A549 (cell line): ENCODE results near the gene PIK3IP1. TPM values are rescaled to one million over a fixed set of nuclear protein-coding genes. Genes with fewer than 3 reads are reported as not detected.

Experiments used
- ATAC-seq, 2 experiments: fragments of 200-7000 bp in 1 of 2; fragments of >200 bp in 1 of 2; cut with Nextera tagmentation in 1 of 2; cut with Tn5 transposase in 1 of 2; 3 replicates each; pipeline versions ENCODE4 v1.8.0 to v1.9.1; 2018 to 2020; ENCODE audit warnings: mild to moderate bottlenecking in 1 of 2, moderate library complexity in 1 of 2
- CTCF ChIA-PET: fragments of 300-600 bp; sonication (Branson Sonifier 250); formaldehyde crosslinking; extraction: SDS; loops from one replicate; lab custom pipeline; 2021; ENCODE audit warnings: antibody characterized with exemption, inconsistent platforms; lab: Yijun Ruan, JAX
- POLR2A ChIA-PET: fragments of 350-600 bp; formaldehyde crosslinking; extraction: SDS; loops from one replicate; lab custom pipeline; 2021; ENCODE audit warnings: antibody characterized with exemption, inconsistent platforms; lab: Yijun Ruan, JAX
- DNase-seq, 2 experiments: peaks; one replicate each; pipeline versions ENCODE4 v3.0.0 to v3.0.0-alpha.2; 2011 to 2016; ENCODE audit warnings: low read depth in 1 of 2, low spot score in 1 of 2
- FAIRE-seq: peaks from 2 replicates; lab custom pipeline; 2011; peaks lifted over from hg19 to GRCh38; lab: Jason Lieb, UNC
- H3K27ac ChIP-seq, 2 experiments: fragments of >200 bp; sonication (Bioruptor Twin); formaldehyde crosslinking; 3 replicates each; pipeline ENCODE4 v1.5.1; 2016 to 2017
- H3K4me1 ChIP-seq: fragments of >200 bp; sonication (Bioruptor Twin); formaldehyde crosslinking; 3 replicates; pipeline ENCODE4 v1.6.1; 2016
- H3K4me2 ChIP-seq: fragments of >200 bp; sonication (Bioruptor Twin); formaldehyde crosslinking; 3 replicates; pipeline ENCODE4 v1.6.1; 2016
- H3K4me3 ChIP-seq: fragments of >200 bp; sonication (Bioruptor Twin); formaldehyde crosslinking; 3 replicates; pipeline ENCODE4 v1.5.1; 2016
- H3K9me3 ChIP-seq: fragments of >200 bp; sonication (Bioruptor Twin); formaldehyde crosslinking; 3 replicates; pipeline ENCODE4 v1.6.1; 2016
- BHLHE40 ChIP-seq: IDR thresholded peaks from 2 replicates; pipeline ENCODE4 v1.6.1; 2012; ENCODE audit warnings: low read depth, low read length, inconsistent platforms
- CBX2 ChIP-seq: fragments of 200-600 bp; sonication (generic); IDR thresholded peaks from 2 replicates; pipeline ENCODE4 v1.6.1; 2016; ENCODE audit warnings: low read depth, mild to moderate bottlenecking, borderline replicate concordance
- CBX8 ChIP-seq: fragments of 200-600 bp; sonication (generic); IDR thresholded peaks from 2 replicates; pipeline ENCODE4 v1.6.1; 2016
- CHD4 ChIP-seq: fragments of 200-600 bp; sonication (generic); IDR thresholded peaks from 2 replicates; pipeline ENCODE4 v1.6.1; 2016; ENCODE audit warnings: antibody characterized with exemption, mild to moderate bottlenecking, borderline replicate concordance
- E2F6 ChIP-seq: IDR thresholded peaks from 2 replicates; pipeline ENCODE4 v1.6.1; 2012; ENCODE audit warnings: low read depth, borderline replicate concordance
- EHF ChIP-seq: fragments of 250-450 bp; sonication (Bioruptor Pico); IDR thresholded peaks from 2 replicates; pipeline ENCODE4 v1.5.0; 2020; ENCODE audit warnings: mild to moderate bottlenecking
- ELK1 ChIP-seq: fragments of 150-350 bp; IDR thresholded peaks from 2 replicates; pipeline ENCODE4 v1.6.1; 2014; ENCODE audit warnings: low read depth, mild to moderate bottlenecking, low read length
- FOSB ChIP-seq: fragments of 250-450 bp; sonication (Bioruptor Pico); IDR thresholded peaks from 2 replicates; pipeline ENCODE4 v1.5.0; 2020; ENCODE audit warnings: mild to moderate bottlenecking, moderate library complexity
- FOSL2 ChIP-seq, 2 experiments: fragments of 450-650 bp in 1 of 2; fragments of >200 bp in 1 of 2; sonication (Bioruptor Twin) in 1 of 2; formaldehyde crosslinking; IDR thresholded peaks; 2 replicates each; pipeline versions ENCODE4 v1.5.0 to v1.6.1; 2016 to 2020; ENCODE audit warnings: mild to moderate bottlenecking in 1 of 2, moderate library complexity in 1 of 2
- FOXS1 ChIP-seq: fragments of 250-450 bp; sonication (Bioruptor Pico); IDR thresholded peaks from 2 replicates; pipeline ENCODE4 v1.5.0; 2020; ENCODE audit warnings: mild to moderate bottlenecking, moderate library complexity
- HDAC2 ChIP-seq: fragments of 200-600 bp; sonication (generic); IDR thresholded peaks from 2 replicates; pipeline ENCODE4 v1.6.1; 2016
- HEYL ChIP-seq: fragments of 250-450 bp; sonication (Bioruptor Pico); IDR thresholded peaks from 2 replicates; pipeline ENCODE4 v1.8.0; 2021; ENCODE audit warnings: mild to moderate bottlenecking, moderate library complexity
- HOXA7 ChIP-seq: fragments of 250-450 bp; sonication (Bioruptor Pico); IDR thresholded peaks from 2 replicates; pipeline ENCODE4 v1.5.0; 2020; ENCODE audit warnings: mild to moderate bottlenecking, moderate library complexity
- JUN ChIP-seq, 2 experiments: fragments of >200 bp; sonication (Bioruptor Twin); formaldehyde crosslinking; IDR thresholded peaks; 2 replicates in 1 of 2; 3 replicates in 1 of 2; pipeline ENCODE4 v1.6.1; 2016 to 2017
- KDM1A ChIP-seq: fragments of 200-600 bp; sonication (generic); IDR thresholded peaks from 2 replicates; pipeline ENCODE4 v1.6.1; 2016; ENCODE audit warnings: low read depth, mild to moderate bottlenecking
- MAFK ChIP-seq: fragments of 450-650 bp; IDR thresholded peaks from 2 replicates; pipeline ENCODE4 v1.6.1; 2014; ENCODE audit not compliant: partially characterized antibody
- MAX ChIP-seq: IDR thresholded peaks from 2 replicates; pipeline ENCODE4 v1.6.1; 2012
- MAZ ChIP-seq: fragments of 150-350 bp; IDR thresholded peaks from 2 replicates; pipeline ENCODE4 v1.6.1; 2014; ENCODE audit warnings: antibody characterized with exemption, low read depth, low read length, borderline replicate concordance
- MYC ChIP-seq: IDR thresholded peaks from 2 replicates; pipeline ENCODE4 v1.6.1; 2012; ENCODE audit warnings: mild to moderate bottlenecking, inconsistent platforms, low read length, improper control_type of control experiment, borderline replicate concordance
- NFE2L2 ChIP-seq: fragments of 150-350 bp; conservative IDR thresholded peaks from 2 replicates; pipeline ENCODE4 v1.6.1; 2014; ENCODE audit warnings: low read length
- NPAS2 ChIP-seq: fragments of 250-450 bp; sonication (Bioruptor Pico); IDR thresholded peaks from 2 replicates; pipeline ENCODE4 v1.8.0; 2022; ENCODE audit warnings: mild to moderate bottlenecking, moderate library complexity, borderline replicate concordance
- NR3C1 ChIP-seq: fragments of >200 bp; sonication (Bioruptor Twin); formaldehyde crosslinking; IDR thresholded peaks from 3 replicates; pipeline ENCODE4 v1.6.1; 2017
- POLR2A ChIP-seq: IDR thresholded peaks from 2 replicates; pipeline ENCODE4 v1.6.1; 2012; ENCODE audit warnings: mild to moderate bottlenecking, low read length
- POLR2AphosphoS2 ChIP-seq: conservative IDR thresholded peaks from 2 replicates; pipeline ENCODE4 v1.6.1; 2012; ENCODE audit warnings: low read length, improper control_type of control experiment, inconsistent platforms
- RCOR1 ChIP-seq: fragments of 150-350 bp; IDR thresholded peaks from 2 replicates; pipeline ENCODE4 v1.6.1; 2014; ENCODE audit warnings: antibody characterized with exemption, low read length, low read depth
- REST ChIP-seq: fragments of 200-600 bp; sonication (generic); IDR thresholded peaks from 2 replicates; pipeline ENCODE4 v1.6.1; 2016; ENCODE audit warnings: antibody characterized with exemption, mild to moderate bottlenecking, moderate library complexity
- RNF2 ChIP-seq: fragments of 200-600 bp; sonication (generic); IDR thresholded peaks from 2 replicates; pipeline ENCODE4 v1.6.1; 2016; ENCODE audit warnings: low read depth, mild to moderate bottlenecking, antibody characterized with exemption, moderate library complexity, borderline replicate concordance
- SMC3 ChIP-seq: fragments of >200 bp; sonication (Bioruptor Twin); formaldehyde crosslinking; IDR thresholded peaks from 3 replicates; pipeline ENCODE4 v1.6.1; 2018; ENCODE audit warnings: inconsistent platforms
- TFCP2L1 ChIP-seq: fragments of 250-450 bp; sonication (Bioruptor Pico); IDR thresholded peaks from 2 replicates; pipeline ENCODE4 v1.5.0; 2021; ENCODE audit warnings: mild to moderate bottlenecking
- WGBS: methylation state at CpG from one replicate; pipeline ENCODE4 v1.1.6; 2017; ENCODE audit errors: missing lambda C conversion rate; 5-methylcytosine and 5-hydroxymethylcytosine counted together
- polyA plus RNA-seq, 4 experiments: library from polyadenylated mRNA; depleted of rRNA in 3 of 4; stranded (reverse); fragments of >200 nt; fragmentation: RNase III in 1 of 4; extraction: RNeasy Plus Mini Kit Qiagen cat#74134 plus additional on column Dnase treatment in 1 of 4; gene quantifications; 2 replicates in 3 of 4; 3 replicates in 1 of 4; pipeline ENCODE4 v1.2.3, GENCODE V29; 2011 to 2017

The PIK3IP1 gene
- polyA plus RNA-seq, 2 of the 4 experiments (the other 2 are of a cell fraction): 0.90 to 1.6 TPM

GRCh38 chr22:31279327-31279669, 13.0 kb downstream of the PIK3IP1 start:
- FAIRE-seq (no peak), DNase-seq (no peak), ATAC-seq (no peak)
- Histone ChIP-seq H3K27ac (no peak overlapping the region), H3K4me2 (no peak overlapping the region), H3K4me3 (no peak overlapping the region), H3K4me1 (no peaks in the 10 kb centered on the region), H3K9me3 (no peaks in the 10 kb centered on the region)
- CTCF ChIA-PET: no interaction called here
- POLR2A ChIA-PET: no interaction called here
- no peak for TF ChIP-seq JUN (IDR thresholded peaks at IDR 0.05)
- no peak for TF ChIP-seq NFE2L2
- no peak for TF ChIP-seq FOXS1 (CRISPR knock-in tag)
- no peak for TF ChIP-seq ELK1
- TF ChIP-seq MYC: no peak
- no peak for TF ChIP-seq RNF2
- TF ChIP-seq FOSL2 (IDR thresholded peaks at IDR 0.05): no peak
- TF ChIP-seq FOSL2 (CRISPR knock-in tag; IDR thresholded peaks at IDR 0.05): no peak
- TF ChIP-seq CHD4: no peak
- no peak for TF ChIP-seq POLR2AphosphoS2
- TF ChIP-seq RCOR1: no peak

- H3K4me3 ChIP-seq: no peak overlapping the region
- no peak for TF ChIP-seq SMC3
- TF ChIP-seq MAZ: no peak
- no peak for TF ChIP-seq HOXA7
- no peak for TF ChIP-seq E2F6
- no peak for TF ChIP-seq CBX2
- no peak for TF ChIP-seq CBX8
- TF ChIP-seq EHF (CRISPR knock-in tag): no peak
- no peak for TF ChIP-seq HDAC2
- POLR2A ChIA-PET: no interaction called here
- WGBS: 85% methylated on average over 6 of the region's 6 CpGs
- no peak overlapping the region for H3K4me2 ChIP-seq
- ATAC-seq (no peak), FAIRE-seq (no peak), DNase-seq (no peak)
- no peaks in the 10 kb centered on the region for H3K4me1 ChIP-seq
- no peak overlapping the region for H3K27ac ChIP-seq
- no peaks in the 10 kb centered on the region for H3K9me3 ChIP-seq
- CTCF ChIA-PET: interaction anchor here (0.6 to 2.2 kb wide), 4 partner anchors 11 to 194 kb away, joined by 3 to 7 read pairs (median 4); partner anchors contain the start of genes PIK3IP1 and SELENOM
Measured at GRCh38 chr22:31278626-31279326, 13.5 kb downstream of the PIK3IP1 start.

GRCh38 chr22:31278151-31278621, 14.1 kb downstream of the PIK3IP1 start:
- H3K27ac ChIP-seq: no peak overlapping the region
- ChIA-PET POLR2A (no interaction called here), CTCF (interaction anchor here (0.6 to 2.2 kb wide), 5 partner anchors 11 to 193 kb away, joined by 3 to 7 read pairs (median 3); partner anchors contain the start of genes PIK3IP1 and SELENOM)
- ATAC-seq (no peak), FAIRE-seq (no peak), DNase-seq (no peak)
- no peaks in the 10 kb centered on the region for H3K4me1 ChIP-seq
- H3K4me3 ChIP-seq: no peak overlapping the region
- no peak overlapping the region for H3K4me2 ChIP-seq
- 81% methylated on average over 8 of the region's 9 CpGs for WGBS
- no peaks in the 10 kb centered on the region for H3K9me3 ChIP-seq
- TF ChIP-seq E2F6 (no peak), MAX (no peak), MAFK (no peak), TFCP2L1 (CRISPR knock-in tag) (no peak), POLR2AphosphoS2 (no peak), BHLHE40 (no peak), HEYL (CRISPR knock-in tag) (no peak), FOSB (CRISPR knock-in tag) (no peak), RNF2 (no peak), POLR2A (no peak), NPAS2 (no peak), REST (no peak), NR3C1 (no peak), KDM1A (no peak), SMC3 (no peak)
